Keratinocyte (primary cell): ENCODE data around the gene FAM53B. TPM values are rescaled to one million over a fixed set of nuclear protein-coding genes. Genes with fewer than 3 reads are reported as not detected.

ENCODE experiments used
- DNase-seq: peaks from one replicate; pipeline ENCODE4 v3.0.0-alpha.2; 2011; ENCODE audit warnings: low read depth, missing footprints, low spot score
- FAIRE-seq: peaks from 2 replicates; lab custom pipeline; 2011; peaks lifted over from hg19 to GRCh38; lab: Jason Lieb, UNC
- H2AFZ ChIP-seq: 2 replicates; pipeline ENCODE4 v1.6.0; 2012; ENCODE audit warnings: low read length, control low read depth, inconsistent platforms; ENCODE audit not compliant: control insufficient read depth
- H3K27ac ChIP-seq: 2 replicates; pipeline ENCODE4 v1.5.1; 2011; ENCODE audit warnings: low read length; ENCODE audit not compliant: control insufficient read depth, insufficient read depth
- H3K27me3 ChIP-seq: 3 replicates; pipeline ENCODE4 v1.6.0; 2011; ENCODE audit warnings: low read length; ENCODE audit not compliant: control insufficient read depth, insufficient read depth; ENCODE audit errors: extremely low read depth
- H3K36me3 ChIP-seq, 2 experiments: 2 replicates in 1 of 2; 3 replicates in 1 of 2; pipeline ENCODE4 v1.5.1; 2011; ENCODE audit warnings: low read length in 2 of 2, mild to moderate bottlenecking in 1 of 2; ENCODE audit not compliant: control insufficient read depth in 2 of 2, insufficient read depth in 2 of 2; ENCODE audit errors: extremely low read depth in 1 of 2
- H3K4me1 ChIP-seq: 3 replicates; pipeline ENCODE4 v1.5.1; 2011; ENCODE audit warnings: low read length; ENCODE audit not compliant: control insufficient read depth, insufficient read depth; ENCODE audit errors: extremely low read depth
- H3K4me2 ChIP-seq: 3 replicates; pipeline ENCODE4 v1.6.0; 2011; ENCODE audit warnings: low read depth, low read length; ENCODE audit not compliant: control insufficient read depth, insufficient read depth; ENCODE audit errors: extremely low read depth
- H3K4me3 ChIP-seq, 3 experiments: fragments of 200-600 bp in 1 of 3; sonication (generic) in 1 of 3; 2 replicates in 2 of 3; 3 replicates in 1 of 3; pipeline ENCODE4 v1.5.1; 2011 to 2016; ENCODE audit warnings: low read length in 3 of 3, mild to moderate bottlenecking in 3 of 3, control low read depth in 2 of 3, inconsistent platforms in 1 of 3, low read depth in 1 of 3, mixed read lengths in 1 of 3, mixed run types in 1 of 3, moderate library complexity in 1 of 3; ENCODE audit not compliant: control insufficient read depth in 2 of 3, insufficient read depth in 2 of 3; ENCODE audit errors: extremely low read depth in 1 of 3
- H3K79me2 ChIP-seq: 2 replicates; pipeline ENCODE4 v1.6.0; 2012; ENCODE audit warnings: low read length; ENCODE audit not compliant: control insufficient read depth, insufficient read depth
- H3K9ac ChIP-seq: 3 replicates; pipeline ENCODE4 v1.6.0; 2011; ENCODE audit warnings: low read length; ENCODE audit not compliant: control insufficient read depth, insufficient read depth; ENCODE audit errors: extremely low read depth
- H3K9me1 ChIP-seq: 3 replicates; pipeline ENCODE4 v1.6.0; 2011; ENCODE audit warnings: low read length; ENCODE audit not compliant: control insufficient read depth, insufficient read depth; ENCODE audit errors: extremely low read depth
- H3K9me3 ChIP-seq: 2 replicates; pipeline ENCODE4 v1.5.1; 2012; ENCODE audit warnings: low read depth, low read length; ENCODE audit not compliant: control insufficient read depth
- H4K20me1 ChIP-seq: 3 replicates; pipeline ENCODE4 v1.6.0; 2011; ENCODE audit warnings: low read length; ENCODE audit not compliant: control insufficient read depth, insufficient read depth; ENCODE audit errors: extremely low read depth
- CTCF ChIP-seq, 3 experiments: IDR thresholded peaks in 1 of 3; conservative IDR thresholded peaks in 1 of 3; optimal IDR thresholded peaks in 1 of 3; 2 replicates in 2 of 3; 3 replicates in 1 of 3; pipeline versions ENCODE3 to v1.5.1; 2011; ENCODE audit warnings: low read length in 3 of 3, mild to moderate bottlenecking in 3 of 3, moderate library complexity in 2 of 3, control low read depth in 1 of 3, inconsistent platforms in 1 of 3; ENCODE audit not compliant: insufficient read depth in 2 of 3; ENCODE audit errors: extremely low read depth in 1 of 3
- EZH2 ChIP-seq: IDR thresholded peaks from one replicate; pipeline ENCODE4 v1.6.1; 2012; ENCODE audit warnings: inconsistent platforms, mild to moderate bottlenecking, low read length, moderate library complexity
- dilution Hi-C: fragments of 300-500 bp; cut with MboI; formaldehyde crosslinking; loops from one replicate; pipeline ENCODE4 v1.7.0; 2020; ENCODE audit warnings: low sequenced_read_pairs; ENCODE audit not compliant: extremely low pct_ligation_motif_present
- polyA plus RNA-seq, 5 experiments: library from polyadenylated mRNA; depleted of rRNA in 3 of 5; stranded (reverse) in 3 of 5; stranded (forward) in 1 of 5; unstranded in 1 of 5; fragments of >200 nt; gene quantifications; 1 replicate in 1 of 5; 2 replicates in 3 of 5; 3 replicates in 1 of 5; pipeline versions ENCODE4 v1.2.1 to v1.2.3, GENCODE V29; 2011 to 2012; ENCODE audit warnings: missing spikeins in 2 of 5, low read depth in 1 of 5, low replicate concordance in 1 of 5

The FAM53B gene
- polyA plus RNA-seq, 1 donor (not counting 4 experiments of a cell fraction or from before 2014, with no cell fraction given) = 8.6 TPM

- Histone ChIP-seq H3K9me3 (no peaks in the 10 kb centered on the region), H3K27ac (no peak overlapping the region), H2AFZ (no peak overlapping the region), H3K9ac (no peak overlapping the region), H3K36me3 (peaks cover 2 to 6% of the 10 kb centered on the region in 2 experiments), H3K9me1 (no peaks in the 10 kb centered on the region), H3K4me1 (no peaks in the 10 kb centered on the region), H3K4me2 (no peak overlapping the region), H3K4me3 (no peak overlapping the region), H4K20me1 (no peaks in the 10 kb centered on the region), H3K79me2 (no peaks in the 10 kb centered on the region), H3K27me3 (no peaks in the 10 kb centered on the region)
- peak; percentile 57 for FAIRE-seq
- DNase-seq = no peak
- dilution Hi-C loops = no loop called here
- TF ChIP-seq EZH2 (no peak), CTCF (optimal IDR thresholded peaks at IDR 0.05 in 1 of 3, IDR thresholded peaks at IDR 0.05 in 1 of 3, conservative IDR thresholded peaks at IDR 0.05 in 1 of 3; ENCODE audit: extremely low read depth in 1 of 3, insufficient read depth in 2 of 3, low read length in 3 of 3) (no peak)
Observed at GRCh38 chr10:124756156-124756903, 12.2 kb upstream of the FAM53B start.

GRCh38 chr10:124755581-124755980 lies 11.4 kb upstream of the FAM53B start:
- H3K9ac ChIP-seq = no peak overlapping the region
- FAIRE-seq (no peak), DNase-seq (no peak)
- no peak overlapping the region for H3K4me3 ChIP-seq
- H3K79me2 ChIP-seq = no peaks in the 10 kb centered on the region
- no peaks in the 10 kb centered on the region for H3K9me3 ChIP-seq
- no peaks in the 10 kb centered on the region for H3K27me3 ChIP-seq
- no peaks in the 10 kb centered on the region for H3K4me1 ChIP-seq
- H4K20me1 ChIP-seq = no peaks in the 10 kb centered on the region
- no peak for TF ChIP-seq CTCF (optimal IDR thresholded peaks at IDR 0.05 in 1 of 3, IDR thresholded peaks at IDR 0.05 in 1 of 3, conservative IDR thresholded peaks at IDR 0.05 in 1 of 3; ENCODE audit: extremely low read depth in 1 of 3, insufficient read depth in 2 of 3, low read length in 3 of 3)
- TF ChIP-seq EZH2 = no peak
- no peak overlapping the region for H3K27ac ChIP-seq
- H3K36me3 ChIP-seq = peaks cover under 1 to 6% of the 10 kb centered on the region in 2 experiments
- H3K4me2 ChIP-seq = no peak overlapping the region
- no peak overlapping the region for H2AFZ ChIP-seq
- dilution Hi-C loops = no loop called here
- no peaks in the 10 kb centered on the region for H3K9me1 ChIP-seq
